Sigmoid colon (tissue), 7 donors: ENCODE measurements around the gene VWA2. TPM values are rescaled to one million over a fixed set of nuclear protein-coding genes. Genes with fewer than 3 reads are reported as not detected.

Experiments used
- DNase-seq: peaks from one replicate; pipeline ENCODE4 v3.0.0-alpha.2; 2019
- H3K27ac ChIP-seq, 4 donors: fragments of 200-600 bp; sonication (generic); one replicate each; pipeline ENCODE4 v1.5.1; 2016 to 2019; ENCODE audit warnings: mild to moderate bottlenecking in 1 of 4
- H3K27me3 ChIP-seq, 3 donors: fragments of 200-600 bp; sonication (generic); one replicate each; pipeline ENCODE4 v1.5.1; 2019; ENCODE audit warnings: mild to moderate bottlenecking in 1 of 3
- H3K36me3 ChIP-seq, 4 donors: fragments of 200-600 bp; sonication (generic); one replicate each; pipeline ENCODE4 v1.5.1; 2016 to 2019
- H3K4me1 ChIP-seq, 4 donors: fragments of 200-600 bp; sonication (generic); one replicate each; pipeline ENCODE4 v1.5.1; 2017 to 2019
- H3K4me3 ChIP-seq, 4 donors: fragments of 200-600 bp; sonication (generic); one replicate each; pipeline ENCODE4 v1.5.1; 2017 to 2019; ENCODE audit warnings: mild to moderate bottlenecking in 2 of 4, moderate library complexity in 1 of 4
- H3K9me3 ChIP-seq, 4 donors: fragments of 200-600 bp in 3 of 4; sonication (generic) in 3 of 4; one replicate each; pipeline versions ENCODE4 v1.5.1 to v1.6.1; 2013 to 2019
- CTCF ChIP-seq, 4 experiments: fragments of 450-650 bp in 3 of 4; fragments of 200-600 bp in 1 of 4; IDR thresholded peaks; one replicate each; pipeline ENCODE4 v1.5.1; 2016 to 2019; ENCODE audit warnings: antibody characterized with exemption in 4 of 4, mild to moderate bottlenecking in 3 of 4, moderate library complexity in 2 of 4
- EP300 ChIP-seq, 4 donors: sonication (generic); formaldehyde crosslinking; IDR thresholded peaks; one replicate each; pipeline ENCODE4 v1.6.1; 2017; ENCODE audit warnings: antibody characterized with exemption in 4 of 4
- POLR2A ChIP-seq, 2 donors: fragments of 450-650 bp; IDR thresholded peaks; one replicate each; pipeline ENCODE4 v1.6.1; 2016; ENCODE audit warnings: antibody characterized with exemption in 2 of 2, mild to moderate bottlenecking in 2 of 2, moderate library complexity in 2 of 2
- POLR2AphosphoS5 ChIP-seq, 4 donors: sonication (generic); formaldehyde crosslinking; IDR thresholded peaks; one replicate each; pipeline ENCODE4 v1.6.1; 2017; ENCODE audit warnings: antibody characterized with exemption in 4 of 4
- WGBS, 2 donors: extraction: QIAGEN DNeasy Blood & Tissue Kit; methylation state at CpG; one replicate each; pipeline ENCODE4 v1.1.7; 2013; 5-methylcytosine and 5-hydroxymethylcytosine counted together
- intact Hi-C: fragments of 100-400 bp; cut with DNase I; formaldehyde crosslinking; loops from one replicate; pipeline ENCODE4 v1.15.1; 2023
- polyA plus RNA-seq, 3 donors: library from polyadenylated mRNA; stranded (reverse); fragments of 200-250 nt; gene quantifications; one replicate each; pipeline ENCODE4 v1.2.3, GENCODE V29; 2013
- total RNA-seq, 4 donors: library from RNA; depleted of rRNA; stranded (reverse); fragments of >200 nt; gene quantifications; one replicate each; pipeline ENCODE4 v1.1.0, GENCODE V29; 2016
- donor health status: healthy with polysubstance abuse.
- donor health status: Bipolar disorder and iron deficiency.
- donor health status: healthy.

Gene VWA2
- total and polyA plus RNA-seq, 7 donors: 0.23 to 1.3 (median 0.46) TPM; not detected in 3

- Histone ChIP-seq H3K27ac (peak overlapping the region in 2 of 4 donors; percentile 27 to 40), H3K27me3 (no peaks in the 10 kb centered on the region), H3K9me3 (no peaks in the 10 kb centered on the region), H3K36me3 (no peaks in the 10 kb centered on the region), H3K4me1 (peaks cover 0 to 15% (median 0%) of the 10 kb centered on the region in 4 donors), H3K4me3 (no peak overlapping the region)
- intact Hi-C loops: no loop called here
- DNase-seq: peak; percentile 82
- 64 to 79% methylated on average over 4 of the region's 4 CpGs for WGBS, 2 donors
- TF ChIP-seq CTCF (IDR thresholded peaks at IDR 0.05) (no peak), POLR2AphosphoS5 (IDR thresholded peaks at IDR 0.05) (peak; percentile 35 to 75 (median 58))
These were observed 32.7 kb downstream of the VWA2 start for GRCh38 chr10:114271779-114272167.

- Histone ChIP-seq H3K27me3 (no peaks in the 10 kb centered on the region), H3K36me3 (no peaks in the 10 kb centered on the region), H3K4me1 (peaks cover 0 to 13% (median 0%) of the 10 kb centered on the region in 4 donors), H3K27ac (no peak overlapping the region), H3K9me3 (no peaks in the 10 kb centered on the region), H3K4me3 (no peak overlapping the region)
- intact Hi-C loops: no loop called here
- no peak for TF ChIP-seq POLR2A (IDR thresholded peaks at IDR 0.05)
- no peak for TF ChIP-seq EP300 (IDR thresholded peaks at IDR 0.05)
- no peak for TF ChIP-seq POLR2AphosphoS5 (IDR thresholded peaks at IDR 0.05)
- no peak for TF ChIP-seq CTCF (IDR thresholded peaks at IDR 0.05)
- no peak for DNase-seq
- 93 to 95% methylated on average over 6 of the region's 6 CpGs for WGBS, 2 donors
These were observed 33.6 kb downstream of the VWA2 start for GRCh38 chr10:114272696-114273095.

- no peak overlapping the region for H3K27ac ChIP-seq
- TF ChIP-seq POLR2A (IDR thresholded peaks at IDR 0.05) (no peak), CTCF (IDR thresholded peaks at IDR 0.05) (no peak), POLR2AphosphoS5 (IDR thresholded peaks at IDR 0.05) (no peak), EP300 (IDR thresholded peaks at IDR 0.05) (no peak)
- H3K4me1 ChIP-seq: peaks cover 0 to 13% (median 0%) of the 10 kb centered on the region in 4 donors
- WGBS, 2 donors: 93 to 96% methylated on average over 3 of the region's 3 CpGs
- intact Hi-C loops: no loop called here
- no peaks in the 10 kb centered on the region for H3K27me3 ChIP-seq
- H3K9me3 ChIP-seq: no peaks in the 10 kb centered on the region
- DNase-seq: no peak
- H3K4me3 ChIP-seq: no peak overlapping the region
- no peaks in the 10 kb centered on the region for H3K36me3 ChIP-seq
These were observed 34.9 kb downstream of the VWA2 start for GRCh38 chr10:114273910-114274309.

- no peaks in the 10 kb centered on the region for H3K36me3 ChIP-seq
- no peak overlapping the region for H3K27ac ChIP-seq
- H3K4me1 ChIP-seq: peaks cover 0 to 13% (median 0%) of the 10 kb centered on the region in 4 donors
- intact Hi-C loops: no loop called here
- no peak for TF ChIP-seq POLR2A (IDR thresholded peaks at IDR 0.05)
- no peak for TF ChIP-seq CTCF (IDR thresholded peaks at IDR 0.05)
- no peak for TF ChIP-seq EP300 (IDR thresholded peaks at IDR 0.05)
- no peak for TF ChIP-seq POLR2AphosphoS5 (IDR thresholded peaks at IDR 0.05)
- H3K9me3 ChIP-seq: no peaks in the 10 kb centered on the region
- no peak for DNase-seq
- H3K4me3 ChIP-seq: no peak overlapping the region
- H3K27me3 ChIP-seq: no peaks in the 10 kb centered on the region
- 93 to 94% methylated on average over 16 of the region's 16 CpGs for WGBS, 2 donors
These were observed 35.8 kb downstream of the VWA2 start for GRCh38 chr10:114274616-114275453.
